NCI-H1694 (cell line): Measurements from ENCODE around the gene SOAT2.
A peak's percentile ranks its signal among the peaks of the same experiment; 100 is the strongest.
"Not testable (repeated sequence)": the region's sequence is repeated elsewhere in the genome, so short reads cannot be mapped to it uniquely, and the experiment has no call there.

Experiments
- DNase-seq: peaks from one replicate; lab custom pipeline; 2025; lab: John Stamatoyannopoulos, UW

SOAT2 gene

GRCh38 chr12:53079226-53080117, 23.8 kb upstream of the SOAT2 start, which contains the start of gene SPRYD3:
Gene SPRYD3 (minus strand): TSS chr12:53079390. CDS start chr12:53079333, 57 bp downstream.
- peak; percentile 87 for DNase-seq

GRCh38 chr12:53082637-53083175, 20.6 kb upstream of the SOAT2 start:
- DNase-seq, result no peak

GRCh38 chr12:53086361-53086760, 16.9 kb upstream of the SOAT2 start:
- DNase-seq, result no peak

GRCh38 chr12:53090105-53090504, 13.2 kb upstream of the SOAT2 start:
- no peak for DNase-seq

- no peak for DNase-seq
These were observed 12.7 kb upstream of the SOAT2 start for GRCh38 chr12:53090554-53090953.

GRCh38 chr12:53091756-53092155, 11.5 kb upstream of the SOAT2 start:
- DNase-seq, result no peak

GRCh38 chr12:53093777-53094393, 9.4 kb upstream of the SOAT2 start:
- no peak for DNase-seq

GRCh38 chr12:53094394-53094787, 8.9 kb upstream of the SOAT2 start:
- DNase-seq, result no peak

- DNase-seq, result not testable (repeated sequence)
These were observed 8.3 kb upstream of the SOAT2 start for GRCh38 chr12:53094796-53095595.

- DNase-seq, result not testable (repeated sequence)
These were observed 7.7 kb upstream of the SOAT2 start for GRCh38 chr12:53095596-53095895.

- DNase-seq, result no peak
These were observed 7.1 kb upstream of the SOAT2 start for GRCh38 chr12:53096089-53096741.

- no peak for DNase-seq
These were observed 6.5 kb upstream of the SOAT2 start for GRCh38 chr12:53096759-53097158.

- DNase-seq, result no peak
These were observed 6.1 kb upstream of the SOAT2 start for GRCh38 chr12:53097207-53097563.

- DNase-seq, result no peak
These were observed 5.5 kb upstream of the SOAT2 start, which contains the start of gene IGFBP6 for GRCh38 chr12:53097564-53098353. Gene IGFBP6 (plus strand): TSS chr12:53097667. CDS start chr12:53097718, 51 bp downstream.

- no peak for DNase-seq
These were observed 4.8 kb upstream of the SOAT2 start for GRCh38 chr12:53098354-53098981.

GRCh38 chr12:53099071-53099882, 4.0 kb upstream of the SOAT2 start:
- DNase-seq, result peak; percentile 73

GRCh38 chr12:53100466-53101151, 2.7 kb upstream of the SOAT2 start:
- DNase-seq, result no peak

- no peak for DNase-seq
These were observed 2.0 kb upstream of the SOAT2 start for GRCh38 chr12:53101266-53101665.
